Stimulated activated CD8-positive, alpha-beta memory T cell treated with anti-CD3 and anti-CD28 coated beads, Interleukin-4, amount 100 ng/mL, for 4 hours (primary cell): ENCODE results near the gene RIC3.

Experiments used
- DNase-seq, 2 donors: peaks; one replicate each; pipeline ENCODE4 v3.0.0-alpha.2; 2020; ENCODE audit warnings: low read depth in 2 of 2, low spot score in 1 of 2

Gene RIC3

GRCh38 chr11:8087756-8088155 is 81.1 kb downstream of the RIC3 start:
- no peak for DNase-seq

GRCh38 chr11:8087185-8087584 is 81.6 kb downstream of the RIC3 start:
- no peak for DNase-seq

GRCh38 chr11:8086571-8086970 is 82.3 kb downstream of the RIC3 start:
- no peak for DNase-seq

GRCh38 chr11:8086001-8086479 is 82.8 kb downstream of the RIC3 start:
- no peak for DNase-seq

GRCh38 chr11:8085011-8085645 is 83.7 kb downstream of the RIC3 start:
- DNase-seq, result no peak

GRCh38 chr11:8084352-8084751 is 84.5 kb downstream of the RIC3 start:
- no peak for DNase-seq

GRCh38 chr11:8083871-8084281 is 84.9 kb downstream of the RIC3 start:
- DNase-seq, result no peak

- DNase-seq, result no peak
Measured at GRCh38 chr11:8083088-8083395, 85.8 kb downstream of the RIC3 start.

- no peak for DNase-seq
Measured at GRCh38 chr11:8082391-8083087, 86.3 kb downstream of the RIC3 start.

GRCh38 chr11:8081591-8082250 is 87.1 kb downstream of the RIC3 start:
- DNase-seq, result no peak

- DNase-seq, result no peak
Measured at GRCh38 chr11:8080674-8081590, 87.9 kb downstream of the RIC3 start, which contains the start of gene TUB. TSS of gene TUB (plus strand) at chr11:8081211. CDS start at chr11:8081511, 300 bp downstream.

GRCh38 chr11:8080069-8080670 is 88.7 kb downstream of the RIC3 start:
- DNase-seq, result no peak

GRCh38 chr11:8079111-8079675 is 89.6 kb downstream of the RIC3 start:
- no peak for DNase-seq

- DNase-seq, result no peak
Measured at GRCh38 chr11:8075119-8075726, 93.6 kb downstream of the RIC3 start.

- DNase-seq, result no peak
Measured at GRCh38 chr11:8071616-8072581, 96.9 kb downstream of the RIC3 start.

- no peak for DNase-seq
Measured at GRCh38 chr11:8070417-8071115, 98.3 kb downstream of the RIC3 start.

GRCh38 chr11:8069771-8070170 is 99.1 kb downstream of the RIC3 start:
- no peak for DNase-seq

GRCh38 chr11:8068605-8069221 is 100.1 kb downstream of the RIC3 start:
- DNase-seq, result no peak
